OCI-LY1 (cell line): ENCODE results near the gene TTBK1.

ENCODE experiments used
- EZH2 ChIP-seq: fragments of 200-600 bp; sonication (generic), shearing (Covaris generic); IDR thresholded peaks from 2 replicates; pipeline ENCODE4 v1.8.0; 2017; ENCODE audit warnings: borderline replicate concordance, mixed run types, mild to moderate bottlenecking, antibody characterized with exemption, low read length, moderate library complexity, mixed read lengths
- TF ChIP-seq, protein P1 (sequence below): fragments of 200-600 bp; sonication (generic), shearing (Covaris generic); IDR thresholded peaks from 2 replicates; pipeline ENCODE4 v1.5.1; 2017; ENCODE audit warnings: mild to moderate bottlenecking, antibody characterized with exemption, low read length, moderate library complexity, mixed read lengths

DNA sequence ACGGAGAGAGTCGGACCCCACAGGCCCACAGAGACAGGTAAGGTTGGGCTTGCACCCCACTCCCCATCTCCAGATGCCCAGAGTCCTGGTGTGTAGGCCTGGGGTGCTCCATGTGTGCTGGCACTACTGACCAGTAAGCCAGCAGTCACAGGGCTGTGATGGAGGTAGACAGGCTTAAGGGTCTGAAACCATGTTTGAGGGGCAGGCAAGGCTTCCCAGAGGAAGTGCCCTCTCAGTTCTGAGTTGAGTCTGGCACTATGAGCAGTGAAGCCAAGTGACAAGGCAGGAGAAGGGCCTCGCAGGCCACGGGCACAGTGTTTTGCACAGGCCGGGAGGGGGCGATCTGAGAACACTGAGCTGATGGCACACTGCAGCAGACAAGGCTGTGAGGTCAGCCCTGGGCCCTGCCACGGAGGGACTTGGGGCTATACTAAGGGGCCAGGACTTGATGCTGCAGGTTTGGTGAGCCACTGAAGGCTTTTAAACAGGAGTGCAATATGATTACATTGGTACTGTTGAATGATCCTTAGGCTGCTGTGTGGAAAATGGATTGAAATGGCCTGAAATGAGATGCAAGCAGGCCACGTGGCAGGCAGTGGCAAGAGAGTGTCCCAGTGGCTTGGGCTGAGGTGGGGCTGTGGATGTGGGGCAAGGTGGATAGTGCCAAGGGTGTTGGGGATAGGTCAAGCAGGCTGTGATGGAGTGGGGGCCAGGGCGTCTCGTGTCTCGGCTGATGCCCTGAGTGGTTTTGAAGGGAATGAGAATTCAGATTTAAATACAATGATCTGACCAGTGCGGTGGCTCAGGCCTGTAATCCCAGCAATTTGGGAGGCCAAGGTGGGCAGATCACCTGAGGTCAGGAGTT is 20.3 kb downstream of the TTBK1 start:
- TF ChIP-seq, protein P1, sequence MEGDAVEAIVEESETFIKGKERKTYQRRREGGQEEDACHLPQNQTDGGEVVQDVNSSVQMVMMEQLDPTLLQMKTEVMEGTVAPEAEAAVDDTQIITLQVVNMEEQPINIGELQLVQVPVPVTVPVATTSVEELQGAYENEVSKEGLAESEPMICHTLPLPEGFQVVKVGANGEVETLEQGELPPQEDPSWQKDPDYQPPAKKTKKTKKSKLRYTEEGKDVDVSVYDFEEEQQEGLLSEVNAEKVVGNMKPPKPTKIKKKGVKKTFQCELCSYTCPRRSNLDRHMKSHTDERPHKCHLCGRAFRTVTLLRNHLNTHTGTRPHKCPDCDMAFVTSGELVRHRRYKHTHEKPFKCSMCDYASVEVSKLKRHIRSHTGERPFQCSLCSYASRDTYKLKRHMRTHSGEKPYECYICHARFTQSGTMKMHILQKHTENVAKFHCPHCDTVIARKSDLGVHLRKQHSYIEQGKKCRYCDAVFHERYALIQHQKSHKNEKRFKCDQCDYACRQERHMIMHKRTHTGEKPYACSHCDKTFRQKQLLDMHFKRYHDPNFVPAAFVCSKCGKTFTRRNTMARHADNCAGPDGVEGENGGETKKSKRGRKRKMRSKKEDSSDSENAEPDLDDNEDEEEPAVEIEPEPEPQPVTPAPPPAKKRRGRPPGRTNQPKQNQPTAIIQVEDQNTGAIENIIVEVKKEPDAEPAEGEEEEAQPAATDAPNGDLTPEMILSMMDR = peak; percentile 97
- TF ChIP-seq EZH2 = no peak
